ENCODE data around the gene BPGM.

GRCh38 chr7:134697205-134697886 is 50.7 kb downstream of the BPGM start:
- TF ChIP-seq CTCF (IDR thresholded peaks at IDR 0.05) (no peak), POLR2A (IDR thresholded peaks at IDR 0.05) (no peak)

Measured in heart left ventricle (tissue), 13 donors.